Stimulated activated CD4-positive, alpha-beta T cell treated with anti-CD3 and anti-CD28 coated beads, Interleukin-15, amount 100 ng/mL, for 24 hours (primary cell): ENCODE data around the gene KCTD15.

Source experiments
- DNase-seq: peaks from one replicate; pipeline ENCODE4 v3.0.0-alpha.2; 2020

The KCTD15 gene

GRCh38 chr19:33862981-33863380 lies 66.3 kb downstream of the KCTD15 start:
- no peak for DNase-seq

- DNase-seq = no peak
These were observed 66.8 kb downstream of the KCTD15 start for GRCh38 chr19:33863436-33863835.

GRCh38 chr19:33864311-33864850 lies 67.7 kb downstream of the KCTD15 start:
- DNase-seq = no peak

- DNase-seq = no peak
These were observed 68.6 kb downstream of the KCTD15 start for GRCh38 chr19:33865306-33865705.
